Measurements from ENCODE around the gene AMOT. TPM values are rescaled to one million over a fixed set of nuclear protein-coding genes. Genes with fewer than 3 reads are reported as not detected.
"Not testable (repeated sequence)": the region's sequence is repeated elsewhere in the genome, so short reads cannot be mapped to it uniquely, and the experiment has no call there.

The AMOT gene
- total and polyA plus RNA-seq, 8 donors, result 1.1 to 14.4 (median 5.1) TPM

- 88 to 97% methylated on average over 1 of the region's 1 CpG for WGBS, 2 donors
- no peak for DNase-seq
- intact Hi-C loops (cut with DNase I), result no loop called here
- FAIRE-seq, result no peak
- no peak for ATAC-seq
- Histone ChIP-seq H3K9me3 (no peaks in the 10 kb centered on the region), H3K36me3 (no peaks in the 10 kb centered on the region), H3K27me3 (peaks cover 0 to 7% (median 0%) of the 10 kb centered on the region in 4 donors), H3K27ac (no peak overlapping the region), H3K4me3 (no peak overlapping the region), H3K4me1 (no peaks in the 10 kb centered on the region)
- no peak for TF ChIP-seq CTCF (IDR thresholded peaks at IDR 0.05)
Measured at GRCh38 chrX:112866175-112866574, 25.5 kb upstream of the AMOT start.

DNA sequence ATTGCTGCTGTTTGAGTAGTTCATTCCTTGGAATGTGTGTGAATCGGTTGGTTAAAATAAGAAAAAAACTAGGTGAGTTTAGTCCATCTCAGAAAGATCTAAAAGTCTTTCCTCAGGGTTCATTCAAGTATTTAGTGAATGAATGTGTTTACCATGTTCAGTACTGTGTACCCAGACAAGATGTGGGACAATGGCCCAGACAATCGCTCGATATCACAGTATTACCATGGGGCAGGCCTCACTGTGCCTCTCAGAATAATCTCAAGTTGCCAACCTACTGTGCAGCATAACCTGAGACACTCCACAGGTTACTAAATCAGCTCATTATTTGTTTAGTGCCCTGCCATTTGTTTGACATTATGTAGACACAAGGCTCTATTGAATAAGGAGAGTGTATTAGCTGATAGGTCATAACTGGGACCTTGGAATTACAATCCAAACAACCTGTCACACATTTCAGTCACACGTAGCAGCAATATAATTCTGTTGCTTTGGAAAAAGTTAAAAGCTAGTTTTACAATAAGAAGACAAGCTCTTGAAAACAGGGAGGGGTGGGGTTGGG, 24.9 kb upstream of the AMOT start:
- no peak overlapping the region for H3K27ac ChIP-seq
- no peaks in the 10 kb centered on the region for H3K9me3 ChIP-seq
- no peak for TF ChIP-seq CTCF (IDR thresholded peaks at IDR 0.05)
- intact Hi-C loops (cut with DNase I), result no loop called here
- H3K4me3 ChIP-seq, result no peak overlapping the region
- no peaks in the 10 kb centered on the region for H3K36me3 ChIP-seq
- H3K27me3 ChIP-seq, result peaks cover 0 to 7% (median 0%) of the 10 kb centered on the region in 4 donors
- ATAC-seq, result peak in 3 of 4 donors; percentile 30 to 63 (median 34)
- FAIRE-seq, result peak; percentile 64
- WGBS, 2 donors, result 41 to 64% methylated on average over 4 of the region's 4 CpGs
- no peaks in the 10 kb centered on the region for H3K4me1 ChIP-seq
- DNase-seq, result no peak

DNA sequence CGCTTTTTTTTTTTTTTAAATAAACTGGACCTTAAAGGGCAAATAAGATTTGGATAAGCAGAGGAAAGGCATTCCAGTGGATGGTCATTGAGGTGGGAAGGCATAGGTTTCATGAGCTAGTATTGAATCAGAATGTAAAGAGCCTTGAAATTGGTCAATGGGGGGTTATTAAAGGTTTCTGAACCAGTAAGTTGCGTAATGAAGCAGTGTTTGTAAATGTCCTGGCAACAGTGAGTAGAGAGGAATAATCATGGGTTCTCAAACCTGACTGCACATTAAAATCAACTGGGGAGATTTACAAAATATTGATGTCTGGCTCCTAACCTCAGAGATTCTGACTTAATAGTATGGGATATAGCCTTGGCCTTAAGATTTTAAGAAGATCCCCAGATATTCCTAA, 23.2 kb upstream of the AMOT start:
- intact Hi-C loops (cut with DNase I), result no loop called here
- no peak overlapping the region for H3K27ac ChIP-seq
- TF ChIP-seq CTCF (IDR thresholded peaks at IDR 0.05), result no peak
- H3K4me3 ChIP-seq, result no peak overlapping the region
- no peaks in the 10 kb centered on the region for H3K4me1 ChIP-seq
- ATAC-seq (no peak), FAIRE-seq (no peak), DNase-seq (no peak)
- H3K9me3 ChIP-seq, result no peaks in the 10 kb centered on the region
- H3K36me3 ChIP-seq, result no peaks in the 10 kb centered on the region
- 61 to 67% methylated on average over 2 of the region's 2 CpGs for WGBS, 2 donors
- peaks cover 0 to 4% (median 0%) of the 10 kb centered on the region in 4 donors for H3K27me3 ChIP-seq

DNA sequence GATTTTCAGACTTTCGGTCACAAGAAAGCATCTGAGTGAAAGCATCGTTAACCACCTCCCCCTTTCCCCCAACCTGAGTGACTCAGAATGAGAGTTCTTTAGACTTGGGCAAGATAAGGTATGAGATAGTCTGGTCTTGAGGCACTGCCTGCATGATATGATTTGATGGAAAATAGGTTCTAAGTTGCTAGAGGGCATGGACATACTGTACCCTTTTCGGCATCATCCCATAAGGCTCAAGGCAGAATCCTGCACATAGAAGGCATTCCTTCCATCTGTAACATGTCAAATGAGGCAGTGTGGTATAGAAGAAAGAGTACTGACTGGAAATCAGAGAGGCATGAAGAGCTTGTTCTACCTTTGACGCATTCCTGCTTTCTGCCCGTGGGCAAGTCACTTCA, 16.8 kb upstream of the AMOT start:
- no peaks in the 10 kb centered on the region for H3K9me3 ChIP-seq
- no peak for DNase-seq
- WGBS, 2 donors, result 87 to 88% methylated on average over 5 of the region's 5 CpGs
- intact Hi-C loops (cut with DNase I), result no loop called here
- no peaks in the 10 kb centered on the region for H3K4me1 ChIP-seq
- no peak for TF ChIP-seq CTCF (IDR thresholded peaks at IDR 0.05)
- no peak overlapping the region for H3K4me3 ChIP-seq
- H3K27me3 ChIP-seq, result no peaks in the 10 kb centered on the region
- no peaks in the 10 kb centered on the region for H3K36me3 ChIP-seq
- FAIRE-seq, result no peak
- ATAC-seq, result no peak
- H3K27ac ChIP-seq, result no peak overlapping the region

DNA sequence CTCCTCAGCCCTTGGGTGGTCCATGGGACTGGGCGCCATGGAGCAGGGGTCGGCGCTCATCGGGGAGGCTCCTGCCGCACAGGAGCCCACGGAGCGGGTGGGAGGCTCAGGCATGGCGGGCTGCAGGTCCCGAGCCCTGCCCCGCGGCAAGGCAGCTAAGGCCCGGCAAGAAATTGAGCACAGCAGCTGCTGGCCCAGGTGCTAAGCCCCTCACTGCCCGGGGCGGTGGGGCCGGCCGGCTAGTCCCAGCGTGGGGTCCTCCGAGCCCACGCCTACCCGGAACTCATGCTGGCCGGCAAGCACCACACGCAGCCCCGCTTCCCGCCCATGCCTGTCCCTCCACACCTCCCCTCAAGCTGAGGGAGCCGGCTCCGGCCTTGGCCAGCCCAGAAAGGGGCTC, 14.3 kb upstream of the AMOT start:
- WGBS, 2 donors, result 92 to 93% methylated on average over 26 of the region's 26 CpGs
- H3K27me3 ChIP-seq; H3K36me3 ChIP-seq; H3K4me1 ChIP-seq; intact Hi-C loops (cut with DNase I); H3K27ac ChIP-seq; ATAC-seq; FAIRE-seq; H3K9me3 ChIP-seq; H3K4me3 ChIP-seq: not testable (repeated sequence)
- peak in 1 of 6 donors; percentile 58 for DNase-seq

Data from pancreas (tissue), 10 donors.